ENCODE results near the gene HNRNPL. TPM values are rescaled to one million over a fixed set of nuclear protein-coding genes. Genes with fewer than 3 reads are reported as not detected.

HNRNPL gene
- total and polyA plus RNA-seq, 2 of the 8 experiments (the other 6 are each of a cell fraction or from before 2014, with no cell fraction given), result 404 to 779 TPM

- TF ChIP-seq KDM4A (IDR thresholded peaks at IDR 0.05; ENCODE audit: low read depth, low read length, severe bottlenecking) (no peak), SAP30 (IDR thresholded peaks at IDR 0.05; ENCODE audit: insufficient read depth, insufficient replicate concordance, low read length) (no peak), KDM5A (IDR thresholded peaks at IDR 0.05; ENCODE audit: low read length) (no peak), TBP (IDR thresholded peaks at IDR 0.05; ENCODE audit: low read depth, low read length) (0 out of 2 replicates have a peak, but pooled peaks have one; percentile 15), POLR2A (IDR thresholded peaks at IDR 0.05; ENCODE audit: control extremely low read depth in 1 of 2, low read depth in 2 of 2, low read length in 2 of 2) (peak in 1 of 2 experiments; percentile 68; a peak in 1 of 3 replicates), SIRT6 (IDR thresholded peaks at IDR 0.05; ENCODE audit: low read length) (no peak), HDAC2 (IDR thresholded peaks at IDR 0.05; ENCODE audit: borderline replicate concordance in 1 of 2, low read depth in 2 of 2, low read length in 2 of 2) (no peak; a peak in 1 of 4 replicates), GTF2F1 (IDR thresholded peaks at IDR 0.05; ENCODE audit: borderline replicate concordance, low read depth, low read length) (no peak), SUZ12 (IDR thresholded peaks at IDR 0.05; ENCODE audit: low read length) (no peak), MAFK (IDR thresholded peaks at IDR 0.05; ENCODE audit: low read depth, low read length) (peak; percentile 8; the same call in 1 of the 2 replicates), ATF3 (IDR thresholded peaks at IDR 0.05; ENCODE audit: insufficient read depth, low read depth, low read length) (peak; percentile 38; the same call in 1 of the 2 replicates), JUN (IDR thresholded peaks at IDR 0.05; ENCODE audit: low read depth, low read length) (no peak), USF2 (IDR thresholded peaks at IDR 0.05; ENCODE audit: low read length) (peak; percentile 27; the same call in 1 of the 2 replicates), POLR2AphosphoS5 (IDR thresholded peaks at IDR 0.05; ENCODE audit: low read depth, low read length) (peak; percentile 84; the same call in 1 of the 2 replicates), POU5F1 (IDR thresholded peaks at IDR 0.05; ENCODE audit: low read depth, low read length) (no peak), EGR1 (IDR thresholded peaks at IDR 0.05; ENCODE audit: borderline replicate concordance, low read depth, low read length) (peak; percentile 57; the same call in 1 of the 2 replicates), TEAD4 (IDR thresholded peaks at IDR 0.05; ENCODE audit: low read depth, low read length) (no peak)
- TF ChIP-seq, protein P1, sequence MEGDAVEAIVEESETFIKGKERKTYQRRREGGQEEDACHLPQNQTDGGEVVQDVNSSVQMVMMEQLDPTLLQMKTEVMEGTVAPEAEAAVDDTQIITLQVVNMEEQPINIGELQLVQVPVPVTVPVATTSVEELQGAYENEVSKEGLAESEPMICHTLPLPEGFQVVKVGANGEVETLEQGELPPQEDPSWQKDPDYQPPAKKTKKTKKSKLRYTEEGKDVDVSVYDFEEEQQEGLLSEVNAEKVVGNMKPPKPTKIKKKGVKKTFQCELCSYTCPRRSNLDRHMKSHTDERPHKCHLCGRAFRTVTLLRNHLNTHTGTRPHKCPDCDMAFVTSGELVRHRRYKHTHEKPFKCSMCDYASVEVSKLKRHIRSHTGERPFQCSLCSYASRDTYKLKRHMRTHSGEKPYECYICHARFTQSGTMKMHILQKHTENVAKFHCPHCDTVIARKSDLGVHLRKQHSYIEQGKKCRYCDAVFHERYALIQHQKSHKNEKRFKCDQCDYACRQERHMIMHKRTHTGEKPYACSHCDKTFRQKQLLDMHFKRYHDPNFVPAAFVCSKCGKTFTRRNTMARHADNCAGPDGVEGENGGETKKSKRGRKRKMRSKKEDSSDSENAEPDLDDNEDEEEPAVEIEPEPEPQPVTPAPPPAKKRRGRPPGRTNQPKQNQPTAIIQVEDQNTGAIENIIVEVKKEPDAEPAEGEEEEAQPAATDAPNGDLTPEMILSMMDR (IDR thresholded peaks at IDR 0.05; ENCODE audit: control extremely low read depth in 1 of 3, insufficient read depth in 1 of 3, low read depth in 1 of 3, low read length in 3 of 3), result no peak
- TF ChIP-seq, protein P2, sequence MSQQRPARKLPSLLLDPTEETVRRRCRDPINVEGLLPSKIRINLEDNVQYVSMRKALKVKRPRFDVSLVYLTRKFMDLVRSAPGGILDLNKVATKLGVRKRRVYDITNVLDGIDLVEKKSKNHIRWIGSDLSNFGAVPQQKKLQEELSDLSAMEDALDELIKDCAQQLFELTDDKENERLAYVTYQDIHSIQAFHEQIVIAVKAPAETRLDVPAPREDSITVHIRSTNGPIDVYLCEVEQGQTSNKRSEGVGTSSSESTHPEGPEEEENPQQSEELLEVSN (IDR thresholded peaks at IDR 0.05), result peak; percentile 71; the same call in 1 of the 2 replicates
Measured at GRCh38 chr19:38849147-38849859, 483 bp downstream of the HNRNPL start (continued).

All from H1 (cell line).